Spleen (tissue), 7 donors: Measurements from ENCODE around the gene SCARB1.

ENCODE experiments used
- CTCF ChIP-seq, 11 experiments: fragments of 200-600 bp in 7 of 11; fragments of 450-650 bp in 4 of 11; sonication (generic) in 4 of 11; IDR thresholded peaks in 8 of 11; conservative IDR thresholded peaks in 3 of 11; 1 replicate in 7 of 11; 2 replicates in 4 of 11; pipeline versions ENCODE4 v1.4.0 to v1.8.0; 2016 to 2021; ENCODE audit warnings: antibody characterized with exemption in 11 of 11, inconsistent platforms in 4 of 11, mild to moderate bottlenecking in 1 of 11
- POLR2A ChIP-seq, 3 donors: fragments of 450-650 bp; IDR thresholded peaks; one replicate each; pipeline ENCODE4 v1.5.1; 2017; ENCODE audit warnings: antibody characterized with exemption in 3 of 3, mild to moderate bottlenecking in 1 of 3
- POLR2AphosphoS5 ChIP-seq, 3 donors: sonication (generic); formaldehyde crosslinking; IDR thresholded peaks; one replicate each; pipeline ENCODE4 v1.5.1; 2017; ENCODE audit warnings: antibody characterized with exemption in 3 of 3
- donor health status: DM: no; HTN: no; CAD: no; lungs with moderate emphysema.
- donor health status: DM: no; HTN: no; CAD: no.
- donor health status: DM: no; HTN: no; CAD: no.

DNA sequence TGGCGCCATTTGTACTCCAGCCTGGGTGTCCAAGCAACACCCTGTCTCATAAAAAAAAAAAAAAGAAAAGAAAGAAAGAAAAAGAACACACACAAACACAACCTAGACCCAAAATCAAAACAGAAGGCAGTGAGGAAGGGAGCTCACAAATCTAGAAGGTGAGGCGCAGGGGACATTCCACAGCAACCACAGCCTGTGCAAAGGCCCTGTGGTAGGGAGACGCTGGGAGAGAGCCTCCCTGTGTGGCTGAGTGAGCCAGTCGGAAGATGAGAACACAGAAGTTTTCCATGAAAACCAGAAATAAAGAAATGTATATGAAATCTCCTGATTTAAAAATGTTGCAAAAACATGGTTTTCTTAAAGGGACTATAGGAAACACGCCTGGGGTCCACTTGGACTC, 44.6 kb downstream of the SCARB1 start:
- TF ChIP-seq POLR2A (IDR thresholded peaks at IDR 0.05) (no peak), CTCF (IDR thresholded peaks at IDR 0.05 in 8 of 11, conservative IDR thresholded peaks at IDR 0.05 in 3 of 11) (no peak), POLR2AphosphoS5 (IDR thresholded peaks at IDR 0.05) (no peak)
